ENCODE measurements around the gene SHISA9.
"Not testable (repeated sequence)": the region's sequence is repeated elsewhere in the genome, so short reads cannot be mapped to it uniquely, and the experiment has no call there.

The SHISA9 gene

DNA sequence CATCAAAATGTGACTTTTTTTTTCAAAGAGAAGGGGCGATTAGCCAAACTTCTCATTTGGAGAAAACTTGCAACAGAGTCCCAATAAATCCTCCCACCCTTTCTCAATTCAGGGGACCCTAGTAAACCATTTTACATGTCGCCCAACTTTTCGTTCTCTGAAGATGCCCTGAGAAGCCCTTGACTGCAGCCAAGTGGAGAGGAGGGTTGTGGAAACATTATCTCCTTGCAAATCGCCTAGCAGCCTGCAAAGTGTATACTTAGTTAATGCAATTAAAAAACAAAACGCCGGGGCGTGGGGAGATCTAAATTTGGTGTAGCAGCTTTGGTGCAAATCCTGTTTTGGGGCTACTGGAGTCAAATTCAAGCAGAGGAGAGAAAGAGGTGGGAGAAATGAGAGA, 1.2 kb upstream of the SHISA9 start:
- no peak for DNase-seq (ENCODE audit: low spot score)

DNA sequence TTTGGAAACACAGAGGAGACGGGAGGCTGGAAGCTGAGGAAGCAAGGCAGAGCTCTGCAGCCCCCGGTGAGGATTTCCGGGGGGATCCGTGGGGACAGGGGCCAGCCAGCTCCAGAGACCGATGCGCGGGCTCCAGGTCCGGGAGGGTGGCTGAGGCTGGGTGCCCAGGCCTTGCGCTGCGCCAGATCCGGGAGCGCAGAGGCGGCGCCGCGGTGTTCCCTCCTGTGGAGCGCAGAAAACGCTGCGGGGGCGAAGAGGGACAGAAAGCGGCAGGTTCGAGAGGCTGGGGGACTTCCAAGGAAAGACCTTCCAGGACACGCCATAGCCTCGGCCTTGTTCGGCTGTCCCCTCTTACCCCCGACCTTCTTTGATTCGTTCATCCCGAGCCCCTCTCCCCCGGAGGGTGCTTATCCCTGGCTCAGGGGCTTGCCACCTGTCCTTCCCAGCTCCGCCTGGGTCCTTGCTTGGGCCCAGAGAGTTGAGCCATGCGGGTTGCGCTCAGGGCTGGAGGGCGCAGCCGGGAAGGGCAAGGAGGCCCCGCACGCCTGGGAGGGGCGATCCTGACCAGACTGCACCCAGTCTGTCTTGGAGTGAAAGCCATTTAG, 697 bp upstream of the SHISA9 start:
- no peak for DNase-seq (ENCODE audit: low spot score)

DNA sequence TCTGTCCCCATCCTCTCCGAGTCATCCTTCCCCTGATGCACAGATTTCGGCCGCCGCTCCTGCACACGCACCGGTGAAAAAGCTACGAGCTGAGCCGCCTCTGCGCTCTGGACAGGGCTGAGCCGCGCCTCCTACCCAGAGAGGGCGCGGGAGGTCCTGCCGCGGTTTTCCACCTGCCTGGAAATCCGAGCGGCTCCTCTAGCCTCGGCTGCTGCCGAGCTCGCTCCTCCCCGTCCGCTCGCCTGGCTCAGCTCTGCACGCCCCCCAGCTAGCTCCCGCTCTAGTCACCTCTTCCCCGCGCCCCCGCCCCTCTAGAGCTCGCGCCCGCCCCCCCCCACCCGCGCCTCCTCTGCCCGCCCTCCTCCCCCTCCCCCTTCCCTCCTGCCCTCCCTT, 198 bp upstream of the SHISA9 start:
- DNase-seq (ENCODE audit: low spot score), result no peak

DNA sequence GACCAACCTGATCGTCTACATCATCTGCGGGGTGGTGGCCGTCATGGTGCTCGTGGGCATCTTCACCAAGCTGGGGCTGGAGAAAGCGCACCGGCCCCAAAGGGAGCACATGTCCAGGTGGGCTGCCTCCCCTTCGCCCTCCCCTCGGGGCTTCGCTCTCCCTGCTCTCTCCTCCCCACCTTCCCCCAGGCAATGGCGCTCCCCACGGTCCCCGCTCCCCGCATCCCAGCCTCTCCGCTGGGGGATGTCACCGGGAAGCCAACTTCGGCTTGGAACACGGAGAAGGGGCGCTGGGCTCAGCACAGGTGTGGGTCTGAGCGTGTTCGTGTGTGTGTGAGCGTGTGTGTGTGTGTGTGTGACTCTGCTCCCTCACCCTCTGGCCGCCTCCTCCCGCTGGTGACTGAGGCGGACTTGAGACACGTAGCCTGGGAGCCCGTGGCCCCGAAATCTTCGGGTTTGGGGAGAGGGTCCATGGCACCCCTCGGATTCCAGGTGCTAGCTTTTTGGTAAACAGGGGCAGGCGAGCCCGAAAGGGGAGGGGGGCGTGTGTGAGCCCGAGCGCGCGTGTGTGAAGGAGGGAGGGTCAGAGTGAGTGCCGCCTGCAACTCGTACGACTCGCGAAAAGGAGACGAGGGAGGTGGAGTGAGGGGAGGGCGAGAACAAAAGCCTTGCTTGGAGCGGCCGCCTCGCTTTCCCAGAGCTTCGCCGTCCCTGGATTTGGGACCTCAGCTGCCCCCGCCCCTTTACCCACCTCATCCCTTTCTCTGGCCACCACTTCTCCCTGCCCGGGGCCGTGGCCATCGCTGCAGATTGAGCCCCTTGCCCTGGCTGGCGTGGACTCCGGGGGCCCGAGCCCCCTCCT, 1.3 kb downstream of the SHISA9 start:
- no peak for DNase-seq (ENCODE audit: low spot score)

GRCh38 chr16:12903407-12904328, 2.3 kb downstream of the SHISA9 start:
- no peak for DNase-seq (ENCODE audit: low spot score)

DNA sequence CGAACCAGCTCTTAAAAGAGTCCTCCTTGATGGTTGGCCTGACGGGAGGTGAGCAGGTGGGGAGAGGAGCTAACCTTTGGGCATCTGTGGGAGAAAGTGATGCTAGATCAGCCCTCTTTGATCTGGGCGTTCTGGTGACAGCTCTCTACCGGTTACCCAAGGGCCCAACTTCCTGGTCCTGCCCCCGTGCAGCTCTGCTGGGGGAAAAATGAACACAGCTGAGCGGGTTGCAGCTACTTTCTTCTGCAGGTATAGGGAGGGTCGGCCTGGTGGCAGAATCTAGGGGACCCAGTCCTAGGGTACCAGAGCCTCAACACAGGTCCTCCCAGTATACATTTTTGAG, 2.9 kb downstream of the SHISA9 start:
- DNase-seq (ENCODE audit: low spot score), result no peak

GRCh38 chr16:12906271-12906670, 4.9 kb downstream of the SHISA9 start:
- DNase-seq (ENCODE audit: low spot score), result peak; percentile 18

DNA sequence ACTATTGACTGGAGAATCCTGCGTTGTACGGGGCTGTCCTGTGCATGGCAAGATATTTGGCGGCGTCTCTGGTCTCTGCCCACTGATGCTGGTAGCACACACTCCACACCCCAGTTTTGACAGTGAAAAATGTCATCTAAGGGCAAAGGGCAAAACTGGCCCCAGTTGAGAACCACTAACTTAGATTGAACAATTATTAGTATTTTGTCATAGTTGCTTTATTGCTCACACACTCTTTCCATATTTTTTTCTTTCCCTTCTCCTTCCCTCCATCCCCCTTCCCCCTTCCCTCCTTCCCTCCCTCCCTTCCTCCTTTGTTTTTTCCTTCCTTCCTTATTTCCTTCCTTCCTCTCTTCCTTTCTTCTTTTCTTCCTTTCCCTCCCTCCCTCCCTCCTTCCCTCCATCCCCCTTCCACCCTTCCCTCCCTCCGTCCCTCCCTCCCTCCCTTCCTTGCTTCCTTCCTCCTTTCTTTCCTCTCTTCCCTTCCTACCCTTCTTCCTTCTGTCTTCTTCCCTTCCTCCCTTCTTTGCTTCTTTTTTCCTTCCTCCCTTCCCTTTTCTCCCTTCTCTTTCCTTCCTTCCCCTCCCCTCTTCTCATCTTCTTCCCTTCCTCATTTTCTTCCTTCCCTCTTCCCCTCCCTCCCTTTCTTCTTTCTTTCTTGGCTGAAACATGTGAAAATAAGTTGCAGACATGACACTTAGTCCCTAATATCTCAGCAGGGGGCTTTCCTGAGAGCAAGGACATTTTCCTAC, 5.5 kb downstream of the SHISA9 start:
- DNase-seq (ENCODE audit: low spot score), result no peak

GRCh38 chr16:12907670-12908233, 6.4 kb downstream of the SHISA9 start:
- peak; percentile 22 for DNase-seq (ENCODE audit: low spot score)

GRCh38 chr16:12917246-12917645, 15.8 kb downstream of the SHISA9 start:
- DNase-seq (ENCODE audit: low spot score), result no peak

DNA sequence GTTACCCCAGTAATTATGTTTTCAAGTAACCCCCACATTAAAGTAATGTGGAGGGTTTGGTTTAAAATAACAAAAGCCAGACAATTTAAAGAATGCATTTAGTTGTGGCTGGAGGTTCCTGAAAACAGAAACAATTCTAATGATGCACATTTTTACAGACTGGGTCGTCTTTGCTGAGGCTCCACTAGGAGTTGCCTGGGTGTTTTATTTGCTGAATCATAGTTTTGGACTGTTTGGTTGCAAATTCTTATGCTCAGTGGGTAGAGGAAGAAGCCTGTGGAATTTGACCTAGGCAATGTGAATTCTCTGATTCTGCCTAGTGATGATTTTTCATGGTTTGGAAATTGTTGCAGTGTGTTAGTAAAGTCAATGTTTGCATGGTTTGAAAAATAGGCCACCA, 16.3 kb downstream of the SHISA9 start:
- DNase-seq (ENCODE audit: low spot score), result no peak

- no peak for DNase-seq (ENCODE audit: low spot score)
Measured at GRCh38 chr16:12920739-12921138, 19.3 kb downstream of the SHISA9 start.

GRCh38 chr16:12923640-12924039, 22.2 kb downstream of the SHISA9 start:
- not testable (repeated sequence) for DNase-seq (ENCODE audit: low spot score)

- DNase-seq (ENCODE audit: low spot score), result no peak
Measured at GRCh38 chr16:12925026-12925800, 23.8 kb downstream of the SHISA9 start.

GRCh38 chr16:12927591-12927990, 26.2 kb downstream of the SHISA9 start:
- no peak for DNase-seq (ENCODE audit: low spot score)

DNA sequence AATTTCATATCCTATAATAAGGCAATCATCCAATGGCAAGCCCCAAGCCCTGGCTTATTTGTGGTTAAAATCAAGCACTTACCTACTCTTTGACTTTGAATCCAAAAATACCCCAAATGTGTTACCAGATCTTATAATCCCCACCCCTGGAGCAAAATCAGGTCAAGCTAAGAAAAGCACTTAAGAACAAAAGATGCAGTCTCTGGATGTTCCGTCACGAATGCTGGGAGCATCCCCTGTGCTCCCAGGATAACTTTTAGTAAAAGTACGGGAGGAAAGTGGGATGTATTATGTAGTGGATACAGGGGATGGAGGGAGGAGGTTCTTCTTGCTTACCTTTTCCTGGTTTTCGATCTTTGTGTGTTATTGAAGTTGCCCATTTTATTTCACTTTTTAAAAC, 29.5 kb downstream of the SHISA9 start:
- DNase-seq (ENCODE audit: low spot score), result no peak

DNA sequence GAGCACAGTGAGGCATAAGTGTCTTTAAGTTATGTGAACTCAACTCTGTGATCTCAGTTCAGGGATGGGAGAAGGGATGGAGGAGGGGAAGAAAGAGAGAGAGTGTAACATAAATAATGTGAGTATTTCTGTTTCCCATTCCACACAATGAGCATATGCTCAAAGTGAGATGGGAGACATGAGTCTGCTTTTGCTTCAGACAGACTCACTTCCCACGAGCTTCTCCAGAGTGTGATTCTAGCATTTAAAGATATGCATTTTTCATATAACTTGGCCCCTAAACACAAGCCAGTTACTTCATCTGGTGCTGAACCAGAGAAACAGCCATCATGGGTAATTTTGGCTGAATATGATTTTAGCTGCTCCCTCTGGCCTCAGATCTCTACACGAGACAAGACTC, 35.0 kb downstream of the SHISA9 start:
- DNase-seq (ENCODE audit: low spot score), result no peak

DNA sequence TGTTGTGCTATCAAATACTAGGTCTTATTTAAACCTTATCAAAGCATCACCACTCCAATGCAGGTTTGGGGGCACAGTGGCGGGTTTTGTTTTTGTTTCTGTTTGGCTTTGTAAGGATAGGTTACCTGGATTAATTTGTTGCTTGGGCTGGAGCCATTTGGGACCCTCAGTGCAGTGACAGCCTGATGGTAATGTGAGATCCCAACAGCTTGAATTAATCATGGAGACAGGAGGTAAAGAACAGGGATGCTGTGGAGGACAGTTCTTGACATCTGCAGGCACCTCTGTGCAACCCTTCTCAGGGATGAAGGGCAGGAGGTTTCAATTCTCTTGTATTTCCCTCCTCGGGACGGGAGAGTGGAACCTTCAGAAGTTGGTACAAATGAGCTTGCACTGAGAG, 40.5 kb downstream of the SHISA9 start:
- no peak for DNase-seq (ENCODE audit: low spot score)

GRCh38 chr16:12942861-12943260, 41.5 kb downstream of the SHISA9 start:
- DNase-seq (ENCODE audit: low spot score), result no peak

- no peak for DNase-seq (ENCODE audit: low spot score)
Measured at GRCh38 chr16:12944300-12944699, 42.9 kb downstream of the SHISA9 start.

DNA sequence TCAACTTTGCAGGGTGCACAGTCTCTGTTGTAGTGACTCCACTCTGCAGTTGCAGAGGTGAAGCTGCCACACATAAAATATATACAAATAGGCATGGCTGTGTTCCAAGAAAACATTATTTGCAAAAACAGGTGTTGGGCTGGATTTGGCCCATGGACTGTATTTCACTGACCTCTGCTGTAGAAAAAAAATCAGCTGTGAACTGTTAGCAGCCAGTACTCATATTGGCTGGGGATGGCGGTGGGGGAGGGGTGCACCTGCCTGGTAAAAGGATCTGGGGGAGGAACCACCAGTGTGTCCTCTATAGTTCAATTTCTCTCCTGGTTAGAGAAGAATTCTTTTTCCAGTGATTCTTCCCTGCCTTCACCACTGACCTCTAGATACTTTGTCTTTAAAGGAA, 50.0 kb downstream of the SHISA9 start:
- no peak for DNase-seq (ENCODE audit: low spot score)
